ENCODE results near the gene NAT8L.

Gene NAT8L

DNA sequence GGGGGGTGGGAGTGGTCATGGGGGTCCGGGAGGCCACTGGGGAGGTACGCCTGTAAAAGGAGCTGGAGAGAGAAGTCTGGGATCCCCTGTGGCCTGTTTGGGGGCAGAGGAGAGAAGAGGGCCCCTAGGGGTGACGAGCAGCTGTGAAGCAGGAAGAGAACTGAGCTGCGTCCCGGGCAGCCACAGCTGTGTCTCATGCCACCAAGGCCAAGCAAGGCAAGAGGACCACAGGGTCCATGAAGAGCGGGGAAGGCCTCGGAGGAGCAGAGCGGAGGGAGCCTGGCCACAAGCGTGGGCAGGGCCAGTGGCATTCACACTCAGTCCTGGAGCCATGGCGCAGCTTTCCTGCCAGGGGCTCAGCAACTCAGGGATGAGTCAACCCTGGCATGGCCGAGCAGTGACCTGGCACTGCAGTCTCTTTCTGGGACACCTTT is 13.6 kb upstream of the NAT8L start:
- no peak for DNase-seq (ENCODE audit: low read depth)

DNA sequence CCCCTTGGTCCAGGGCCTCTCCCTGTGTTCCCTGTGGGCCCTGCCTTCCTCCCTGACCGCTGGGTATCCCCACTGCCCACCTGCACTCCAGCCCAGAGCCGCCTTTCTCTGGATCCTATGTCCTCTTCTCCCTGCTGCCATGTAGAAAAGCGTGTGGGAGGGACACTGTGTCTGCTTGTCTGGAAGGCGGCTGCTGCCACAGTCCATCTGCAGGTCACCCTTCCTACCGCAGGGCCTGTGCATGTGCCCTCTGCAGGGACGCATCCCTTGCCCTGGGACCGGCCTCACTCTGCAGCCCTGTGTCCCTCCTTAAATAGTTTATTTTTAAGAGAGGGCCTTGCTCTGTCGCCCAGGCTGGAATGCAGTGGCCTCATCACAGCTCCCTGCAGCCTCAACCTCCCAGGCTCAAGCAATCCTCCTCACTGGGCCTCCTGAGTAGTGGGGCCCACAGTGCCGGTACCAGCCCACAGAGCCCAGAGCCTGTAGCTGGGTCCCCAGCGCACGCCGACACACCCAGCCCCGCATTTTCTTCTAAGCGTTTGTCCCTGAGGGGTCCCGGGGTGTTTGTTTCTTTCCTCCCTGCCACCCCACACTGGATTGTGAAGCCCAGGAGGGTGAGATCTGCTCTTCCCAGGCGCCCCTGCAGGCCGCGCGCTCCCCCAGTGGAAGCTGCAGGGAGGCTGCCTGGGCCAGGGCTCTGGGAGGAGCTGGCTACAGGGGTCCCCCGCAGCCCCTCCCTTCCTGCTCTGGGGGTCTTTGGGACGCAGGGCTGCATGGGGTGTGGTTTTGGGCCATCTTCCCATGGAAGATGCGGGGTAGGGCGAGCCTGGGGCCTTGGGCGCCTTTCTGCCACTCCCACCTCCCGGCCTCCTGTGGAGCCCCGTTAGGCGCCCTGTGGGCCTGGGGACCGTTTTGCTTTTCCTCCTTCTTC is 12.8 kb upstream of the NAT8L start:
- no peak for DNase-seq (ENCODE audit: low read depth)

DNA sequence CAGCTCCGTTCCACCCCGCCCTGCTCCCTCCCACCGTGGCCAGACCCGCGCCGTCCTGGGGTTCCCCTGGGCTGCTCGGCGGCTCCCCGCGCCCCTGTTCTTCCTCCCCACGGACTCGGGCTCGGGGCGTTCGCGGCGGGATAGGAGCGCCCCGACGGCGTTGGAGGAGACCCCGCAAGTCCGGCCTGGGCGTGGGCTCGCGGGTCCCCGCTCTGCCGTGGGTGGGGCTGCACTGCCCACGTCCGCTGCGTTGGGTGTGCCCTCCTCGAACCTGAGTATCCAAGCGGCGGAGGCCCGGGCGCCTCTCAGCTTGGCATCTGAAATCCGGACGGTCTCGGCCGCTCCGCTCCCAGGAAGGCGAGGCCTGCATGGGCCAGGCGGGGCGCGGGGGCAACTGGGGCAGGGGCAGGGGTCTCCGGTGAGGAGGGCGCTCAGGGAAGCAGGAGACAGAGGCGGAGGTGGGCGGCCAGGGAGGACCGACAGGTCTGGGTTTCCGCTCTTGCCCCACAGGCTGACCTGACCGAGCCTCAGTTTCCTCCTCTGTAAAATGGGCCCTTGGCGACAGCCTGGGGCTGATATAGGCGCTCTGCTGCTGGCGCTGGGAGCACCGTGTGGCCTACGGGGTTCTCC is 12.0 kb upstream of the NAT8L start:
- DNase-seq (ENCODE audit: low read depth): no peak

DNA sequence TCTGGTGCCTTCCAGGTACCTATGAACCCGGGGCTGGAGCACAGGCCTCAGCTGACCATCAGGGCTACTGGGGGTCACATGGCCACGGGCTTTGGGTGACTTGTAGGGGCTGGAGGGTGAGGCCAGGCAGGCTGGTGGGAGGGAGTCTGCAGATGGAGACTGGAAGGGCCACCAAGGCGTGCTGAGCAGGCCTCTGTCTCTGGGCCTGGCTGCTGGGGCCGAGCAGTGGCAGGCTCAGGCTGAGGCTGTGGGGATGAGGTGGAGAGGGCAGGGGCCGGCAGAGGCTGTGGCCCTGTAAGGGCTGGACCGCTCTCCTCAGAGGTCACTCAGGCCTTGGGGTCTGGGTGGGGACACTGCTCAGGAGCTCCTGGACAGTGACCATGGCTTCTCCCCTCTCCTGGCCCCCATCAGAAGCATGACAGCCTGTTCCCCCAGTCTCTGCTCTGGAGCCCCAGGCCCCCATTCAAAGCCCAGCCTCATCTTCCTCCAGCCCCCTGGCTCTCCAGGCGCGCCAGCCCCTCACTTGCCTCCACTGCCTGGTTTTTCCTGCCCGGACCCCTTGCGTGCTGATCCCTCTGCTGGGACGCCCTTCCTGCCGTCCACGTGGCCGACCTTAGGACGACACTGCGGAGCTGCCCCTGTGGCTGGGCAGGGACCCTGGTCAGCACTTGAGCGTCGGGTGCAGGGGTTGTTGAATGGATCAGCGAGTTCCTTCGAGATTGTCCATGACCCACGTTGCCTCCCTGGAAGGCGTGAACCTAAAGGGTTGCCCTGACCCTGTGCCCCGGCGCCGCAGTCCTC is 11.1 kb upstream of the NAT8L start:
- DNase-seq (ENCODE audit: low read depth): no peak

DNA sequence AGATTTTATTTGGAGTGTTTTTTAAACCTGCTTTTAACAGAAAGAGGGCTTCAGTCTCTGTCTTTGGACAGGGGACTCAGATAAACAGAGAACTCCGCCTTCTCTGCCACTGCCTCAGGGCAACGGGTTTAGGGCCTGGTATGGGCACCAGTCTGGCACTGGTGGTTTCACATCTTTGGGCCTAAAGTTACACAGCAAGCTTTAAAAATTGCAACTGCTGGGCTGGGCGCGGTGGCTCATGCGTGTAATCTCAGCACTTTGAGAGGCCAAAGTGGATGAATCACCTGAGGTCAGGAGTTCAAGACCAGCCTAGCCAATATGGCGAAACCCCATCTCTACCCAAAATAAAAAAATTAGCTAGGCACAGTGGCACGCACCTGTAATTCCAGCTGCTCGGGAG is 10.3 kb upstream of the NAT8L start:
- no peak for DNase-seq (ENCODE audit: low read depth)

DNA sequence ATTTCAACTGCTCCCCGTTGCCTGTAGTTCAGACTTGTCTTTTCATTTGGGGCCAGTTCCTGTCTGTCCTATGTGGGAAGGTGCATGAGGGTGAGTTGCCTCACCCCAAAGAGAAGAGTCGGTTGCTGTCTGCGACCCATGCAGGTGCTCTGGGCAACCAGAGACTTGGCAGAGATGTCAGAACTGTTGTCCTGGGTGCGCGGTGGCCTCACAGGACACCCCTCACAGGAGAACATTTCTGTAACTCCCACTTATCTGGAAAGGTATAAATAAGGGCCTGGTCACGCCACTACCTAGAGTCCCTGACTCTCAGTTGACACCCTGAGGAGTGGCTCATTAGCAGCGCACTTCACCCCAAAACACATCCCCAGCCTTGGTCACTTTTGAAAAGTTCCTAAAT is 9.7 kb upstream of the NAT8L start:
- no peak for DNase-seq (ENCODE audit: low read depth)

DNA sequence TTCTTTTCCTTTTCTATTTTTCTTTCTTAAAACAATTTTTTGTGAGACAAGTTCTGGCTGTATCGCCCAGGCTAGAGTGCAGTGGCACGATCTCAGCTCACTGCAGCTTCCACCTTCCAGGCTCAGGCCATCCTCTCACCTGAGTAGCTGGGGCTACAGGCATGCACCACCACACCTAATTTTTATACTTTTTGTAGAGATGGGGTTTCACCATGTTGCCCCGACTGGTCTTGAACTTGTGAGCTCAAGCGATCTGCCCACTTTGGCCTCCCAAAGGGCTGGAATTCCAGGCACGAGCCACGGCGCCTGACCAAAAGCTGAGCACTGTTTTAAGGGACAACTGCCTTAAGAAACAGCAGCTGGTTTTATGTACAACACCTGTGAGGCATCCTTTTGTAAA is 9.3 kb upstream of the NAT8L start:
- DNase-seq (ENCODE audit: low read depth): no peak

DNA sequence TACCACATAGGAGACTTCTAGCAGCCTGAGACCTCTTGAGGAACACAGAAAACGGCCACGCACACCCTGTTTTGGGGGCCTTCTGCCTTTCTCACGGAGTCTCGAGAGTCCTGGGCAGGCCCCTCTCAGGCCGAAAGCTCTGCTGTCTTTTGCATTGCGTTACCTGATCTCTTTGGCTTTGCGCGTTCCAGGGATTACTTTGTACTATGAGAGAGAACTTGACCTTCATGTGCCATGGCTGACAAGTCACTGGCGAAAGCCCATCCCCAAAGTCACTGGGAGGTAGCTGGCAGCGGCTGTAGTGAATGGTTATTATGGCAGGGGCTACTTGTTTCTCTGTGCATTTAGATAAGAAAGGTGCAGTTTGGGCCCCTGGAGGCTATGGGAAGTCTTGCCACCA is 8.0 kb upstream of the NAT8L start:
- no peak for DNase-seq (ENCODE audit: low read depth)

DNA sequence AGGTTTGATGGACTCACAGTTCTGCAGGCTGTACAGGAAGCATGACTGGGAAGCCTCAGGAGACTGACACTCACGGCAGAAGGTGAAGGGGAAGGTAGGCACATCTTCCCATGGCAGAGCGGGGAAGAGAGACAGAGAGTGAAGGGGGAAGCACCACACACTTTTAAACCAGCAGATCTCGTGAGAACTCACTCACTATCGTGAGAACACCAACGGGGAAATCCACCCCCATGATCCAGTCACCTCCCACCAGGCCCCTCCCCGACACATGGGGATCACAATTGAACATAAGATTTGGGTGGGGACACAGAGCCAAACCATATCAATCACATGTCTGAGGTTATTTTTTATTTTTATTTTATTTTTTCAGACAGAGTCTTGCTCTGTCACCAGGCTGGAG is 4.9 kb upstream of the NAT8L start:
- DNase-seq (ENCODE audit: low read depth): no peak

DNA sequence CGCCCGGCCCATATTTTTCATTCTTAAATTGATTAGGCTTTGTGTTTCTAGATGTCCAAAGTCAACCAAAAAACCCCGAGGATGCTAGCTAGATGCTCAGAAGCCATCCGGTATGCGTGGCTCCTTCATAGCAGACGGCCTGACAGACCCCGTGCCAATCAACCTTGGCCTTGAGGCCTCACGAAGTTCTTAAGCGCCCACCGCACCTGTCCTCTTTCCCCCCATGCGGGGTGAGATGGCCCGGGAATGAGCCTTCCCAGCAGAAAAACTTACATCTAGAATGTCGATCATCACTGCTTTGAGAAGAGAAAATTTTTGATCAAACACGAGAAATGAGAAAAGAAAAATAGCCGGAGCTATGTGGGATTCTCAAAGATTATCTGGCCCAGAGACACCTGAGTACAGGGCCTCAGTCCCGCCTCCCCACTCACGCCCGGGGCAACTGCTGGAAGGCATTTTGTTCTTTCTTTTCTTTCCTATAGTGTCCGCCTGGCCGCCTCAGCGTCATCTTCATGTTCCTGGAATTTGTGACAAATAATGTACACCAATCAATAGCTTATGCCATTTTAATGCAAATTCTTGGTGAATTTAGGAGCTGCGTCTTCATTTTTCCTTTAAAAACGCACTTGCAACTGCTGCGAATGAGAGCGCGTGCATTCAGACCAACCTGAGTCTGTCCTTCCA is 1.6 kb upstream of the NAT8L start:
- DNase-seq (ENCODE audit: low read depth): no peak

DNA sequence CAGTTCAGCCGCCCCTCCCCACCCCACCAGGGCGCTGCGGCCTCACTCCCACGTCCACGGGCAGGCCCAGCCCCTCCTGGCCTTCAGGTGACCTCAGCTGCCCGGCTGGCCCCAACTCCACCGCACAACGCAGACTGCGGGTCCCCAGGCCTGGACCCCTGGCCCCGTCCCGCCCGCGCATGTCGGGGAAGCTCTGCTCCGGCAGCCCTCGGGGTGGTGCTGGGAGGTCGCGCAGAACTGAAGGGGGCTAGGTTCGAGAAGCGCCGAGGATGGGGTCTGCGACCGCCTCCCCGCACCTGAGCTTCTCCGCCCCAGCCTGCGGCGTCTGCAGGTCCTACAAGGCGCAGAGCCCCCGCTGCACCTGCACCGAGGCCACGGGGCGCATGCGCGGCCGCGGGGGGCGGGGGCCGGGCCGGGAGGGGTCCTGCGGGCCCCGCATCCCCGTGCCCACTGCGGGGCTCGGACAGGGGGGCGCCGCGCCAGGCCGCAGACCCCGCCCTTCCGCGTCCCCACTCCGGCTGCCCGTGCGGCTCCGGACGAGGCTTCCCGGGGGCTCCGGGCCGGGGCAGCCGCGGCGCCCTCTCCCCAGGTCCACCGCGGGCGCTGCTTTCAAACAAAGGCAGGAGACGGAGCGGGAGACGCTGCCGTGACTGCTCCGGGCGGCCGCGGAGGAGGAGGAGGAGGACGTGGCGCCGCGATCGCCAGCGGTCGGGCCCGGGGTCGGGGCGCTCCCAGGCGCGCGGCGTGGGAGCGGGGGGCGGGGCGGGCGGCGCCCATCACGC is 672 bp upstream of the NAT8L start:
- no peak for DNase-seq (ENCODE audit: low read depth)

DNA sequence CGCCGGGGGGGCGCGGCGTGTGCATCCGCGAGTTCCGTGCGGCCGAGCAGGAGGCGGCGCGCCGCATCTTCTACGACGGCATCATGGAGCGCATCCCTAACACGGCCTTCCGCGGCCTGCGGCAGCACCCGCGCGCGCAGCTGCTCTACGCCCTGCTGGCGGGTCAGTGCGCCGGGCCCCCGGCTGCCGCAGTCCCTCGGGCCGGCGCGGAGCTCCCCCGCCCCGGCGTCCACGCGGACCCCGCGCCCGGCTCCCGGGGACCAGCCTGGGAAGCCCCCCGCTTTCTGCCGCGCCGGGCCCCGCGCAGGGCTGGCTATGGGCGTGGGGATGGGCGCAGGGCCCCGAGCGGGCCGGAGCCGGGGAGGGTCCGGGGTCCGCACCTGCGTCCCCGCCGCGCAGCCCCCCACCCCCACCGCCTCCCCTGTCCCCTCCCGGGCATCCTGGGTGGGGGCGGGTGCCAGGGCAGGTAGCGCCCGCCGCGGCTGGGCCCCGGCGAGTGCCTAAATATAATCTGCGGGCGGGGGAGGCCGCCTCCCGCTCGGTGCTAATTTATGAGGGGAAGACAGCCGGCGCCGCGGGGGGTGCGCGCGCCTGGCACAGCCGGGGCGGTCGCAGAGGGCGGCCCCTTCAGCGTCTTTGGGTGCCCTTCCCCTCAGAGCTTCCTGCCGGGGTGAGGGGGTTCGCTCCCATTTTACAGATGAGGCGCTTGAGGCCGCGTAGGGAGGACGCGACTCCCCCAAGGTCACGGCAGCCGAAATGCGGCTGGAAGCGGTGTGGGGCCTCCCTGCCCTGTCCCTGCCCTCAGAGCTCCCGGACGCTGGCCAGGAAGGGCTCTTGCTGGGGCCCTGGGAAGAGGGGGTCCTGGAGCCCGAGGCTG is 837 bp downstream of the NAT8L start:
- no peak for DNase-seq (ENCODE audit: low read depth)

DNA sequence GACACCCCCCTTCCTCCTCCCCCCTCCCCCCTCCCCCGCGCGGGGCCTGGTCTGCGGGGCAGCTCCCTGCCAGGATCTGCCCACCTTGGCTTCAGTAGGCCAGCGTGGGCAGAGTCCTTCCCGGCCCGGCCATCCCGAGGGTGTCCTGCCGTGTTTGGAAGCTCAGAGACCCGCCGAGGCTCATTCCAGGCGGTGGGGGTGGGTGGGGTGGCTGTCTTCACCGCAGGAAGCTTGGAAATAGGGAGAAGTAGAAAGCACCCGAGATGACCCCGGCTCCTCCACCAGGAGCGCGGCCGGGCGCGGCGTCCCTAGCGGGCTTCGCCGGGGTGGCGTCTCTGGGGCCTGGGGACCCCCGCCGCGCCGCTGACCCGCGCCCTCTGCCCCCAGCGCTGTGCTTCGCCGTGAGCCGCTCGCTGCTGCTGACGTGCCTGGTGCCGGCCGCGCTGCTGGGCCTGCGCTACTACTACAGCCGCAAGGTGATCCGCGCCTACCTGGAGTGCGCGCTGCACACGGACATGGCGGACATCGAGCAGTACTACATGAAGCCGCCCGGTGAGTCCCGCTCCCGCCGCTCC is 1.6 kb downstream of the NAT8L start:
- DNase-seq (ENCODE audit: low read depth): no peak

DNA sequence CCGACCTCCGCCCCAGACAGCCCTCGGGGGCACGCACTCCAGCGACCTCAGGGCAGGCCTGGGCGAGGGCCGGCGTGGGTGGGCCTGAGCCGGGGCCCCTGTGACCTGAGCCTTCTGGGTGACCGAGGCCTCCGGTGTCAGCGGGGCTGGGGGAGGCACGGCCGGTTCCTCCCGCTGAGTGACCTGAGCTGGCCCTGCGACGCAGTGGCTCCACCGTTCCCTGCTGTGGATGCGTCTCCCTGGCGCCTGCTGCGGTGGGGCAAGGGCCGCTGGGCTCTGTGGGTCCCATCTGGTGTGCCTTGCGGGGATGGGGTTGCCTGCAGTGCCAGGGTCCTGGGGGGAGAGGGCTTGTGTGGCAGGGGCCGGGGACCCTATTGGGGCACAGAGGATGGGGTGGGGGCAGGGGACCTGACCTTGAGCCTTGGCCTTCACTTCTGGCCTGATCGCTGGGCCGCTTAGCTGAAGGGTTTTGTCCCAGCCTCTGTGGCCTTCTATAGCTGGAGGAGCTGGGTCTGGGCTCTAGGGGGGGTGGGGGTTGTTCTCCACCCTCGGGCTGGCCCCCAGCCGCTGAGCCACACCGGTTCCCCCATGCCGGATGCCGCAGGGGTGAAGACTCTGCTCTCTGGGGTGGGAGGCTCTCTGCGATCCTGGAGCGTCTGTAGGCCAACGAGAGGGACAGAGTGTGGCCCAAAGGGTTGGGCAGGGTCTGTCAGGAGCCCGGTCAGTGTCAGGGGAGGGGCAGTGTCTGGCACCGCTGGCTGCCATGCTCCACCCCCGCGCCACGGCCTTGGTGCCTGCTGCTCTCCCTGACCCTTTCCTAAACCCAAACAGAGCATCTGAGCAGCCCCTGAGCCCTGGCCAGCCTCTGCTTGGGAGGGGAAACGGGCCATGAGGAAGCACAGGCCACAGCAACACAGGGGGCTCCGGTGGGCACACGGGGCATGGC is 2.3 kb downstream of the NAT8L start:
- DNase-seq (ENCODE audit: low read depth): no peak

DNA sequence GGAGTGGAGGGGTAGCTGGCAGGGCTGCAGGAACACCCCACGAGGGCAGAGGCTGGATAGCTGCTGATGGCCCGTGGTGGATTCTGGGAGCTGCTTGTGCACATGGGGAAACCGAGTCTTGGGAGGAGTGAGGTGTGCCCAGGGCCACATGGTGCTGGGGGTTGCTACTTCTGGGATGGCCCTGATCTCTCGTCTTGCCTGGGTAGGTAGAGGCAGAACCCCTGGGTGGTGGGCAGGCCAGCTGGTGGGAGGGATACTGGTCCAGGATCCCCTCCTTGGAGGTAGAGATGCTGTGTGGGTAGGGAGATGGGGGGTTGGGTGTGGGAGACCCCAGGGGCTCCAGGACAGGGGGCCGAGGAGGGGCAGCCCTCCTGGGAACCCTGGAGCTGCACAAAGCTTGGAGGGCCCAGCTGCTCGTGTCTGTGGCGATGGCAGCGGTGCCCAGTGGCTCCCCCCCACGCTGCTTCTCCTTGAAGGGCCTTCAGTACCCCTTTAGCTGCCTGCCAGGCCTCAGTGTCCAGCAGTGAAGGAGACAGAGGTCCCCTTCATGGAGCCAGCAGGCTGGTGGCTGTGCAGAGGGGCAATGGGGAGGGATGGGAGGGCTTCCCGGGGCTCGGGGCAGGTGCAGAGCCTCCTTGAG is 3.2 kb downstream of the NAT8L start:
- DNase-seq (ENCODE audit: low read depth): no peak

DNA sequence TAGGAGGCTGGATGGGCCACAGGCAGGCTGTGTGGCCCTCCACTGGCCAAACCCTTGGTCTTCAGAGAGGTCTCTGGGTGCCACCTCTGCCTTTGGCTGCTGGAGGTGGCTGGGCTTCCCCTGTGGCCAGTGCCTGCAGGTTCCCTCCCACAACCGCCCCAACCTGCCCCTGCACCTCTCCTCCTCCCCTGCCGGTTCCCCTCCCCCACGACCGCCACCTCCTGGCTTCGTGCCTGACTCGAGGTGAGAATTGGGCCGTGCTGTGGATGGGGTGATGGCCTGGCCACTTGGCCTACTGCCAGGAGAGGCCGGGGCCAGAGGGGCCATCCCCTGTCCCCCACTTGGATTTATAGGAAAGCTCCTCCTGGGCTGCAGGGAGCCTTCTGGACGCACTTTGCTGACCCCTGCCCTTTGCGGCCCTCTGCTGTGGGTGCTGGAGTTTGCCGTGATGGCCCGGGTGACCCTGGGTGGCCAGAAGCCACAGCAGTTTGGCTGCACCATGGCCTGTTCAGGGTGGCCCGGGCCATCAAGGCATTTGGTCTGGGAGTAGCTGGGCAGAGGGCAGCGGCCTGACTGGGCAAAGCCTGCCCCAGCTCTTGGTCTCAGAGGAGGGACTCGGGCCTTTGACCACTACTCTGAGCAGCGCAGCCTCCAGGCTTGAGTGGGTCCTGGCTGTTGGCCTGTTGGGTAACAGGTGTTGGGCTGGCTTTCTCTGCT is 3.8 kb downstream of the NAT8L start:
- no peak for DNase-seq (ENCODE audit: low read depth)

DNA sequence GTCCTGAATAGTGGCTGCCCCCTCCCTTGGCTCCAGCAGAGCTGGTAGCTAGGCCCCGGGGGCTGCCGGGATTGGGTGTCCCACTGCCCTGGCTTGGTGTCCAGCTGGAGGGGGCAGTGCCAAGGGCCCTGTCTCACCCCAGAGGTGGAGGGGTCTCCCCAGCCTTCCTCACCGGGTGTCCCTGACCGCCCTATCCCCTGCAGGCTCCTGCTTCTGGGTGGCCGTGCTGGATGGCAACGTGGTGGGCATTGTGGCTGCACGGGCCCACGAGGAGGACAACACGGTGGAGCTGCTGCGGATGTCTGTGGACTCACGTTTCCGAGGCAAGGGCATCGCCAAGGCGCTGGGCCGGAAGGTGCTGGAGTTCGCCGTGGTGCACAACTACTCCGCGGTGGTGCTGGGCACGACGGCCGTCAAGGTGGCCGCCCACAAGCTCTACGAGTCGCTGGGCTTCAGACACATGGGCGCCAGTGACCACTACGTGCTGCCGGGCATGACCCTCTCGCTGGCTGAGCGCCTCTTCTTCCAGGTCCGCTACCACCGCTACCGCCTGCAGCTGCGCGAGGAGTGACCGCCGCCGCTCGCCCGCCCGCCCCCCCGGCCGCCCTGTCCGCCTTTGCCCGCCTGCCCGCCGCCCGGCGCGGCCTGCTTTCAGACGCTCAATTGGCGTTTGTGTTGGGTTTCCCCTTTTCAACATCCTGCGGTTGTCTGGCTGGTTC is 4.6 kb downstream of the NAT8L start:
- DNase-seq (ENCODE audit: low read depth): no peak
